HCT116 (cell line): Measurements from ENCODE around the gene CDH4. TPM values are rescaled to one million over a fixed set of nuclear protein-coding genes. Genes with fewer than 3 reads are reported as not detected.

ENCODE experiments used
- ATAC-seq: fragments of 200-7000 bp; cut with Tn5 transposase; 2 replicates; pipeline ENCODE4 v1.9.1; 2020; ENCODE audit warnings: mild to moderate bottlenecking, moderate library complexity
- BruUV-seq: library from RNA; stranded (reverse); fragments of 400-500 nt; replicated peaks from 2 replicates; lab custom pipeline; 2021; lab: Mats Ljungman, UMichigan
- CTCF ChIA-PET: fragments of 300-600 bp; sonication (Branson Sonifier 250); formaldehyde crosslinking; loops from one replicate; lab custom pipeline; 2021; ENCODE audit warnings: antibody characterized with exemption; lab: Charles Lee
- POLR2A ChIA-PET: fragments of 300-600, 350-600 bp; sonication (Branson Sonifier 250); formaldehyde crosslinking; loops from one replicate; lab custom pipeline; 2021; ENCODE audit warnings: antibody characterized with exemption; lab: Charles Lee
- RAD21 ChIA-PET, 2 experiments: fragments of 300-600 bp; sonication (Branson Sonifier 250); formaldehyde crosslinking; loops; one replicate each; lab custom pipeline; 2023; ENCODE audit warnings: low total read pairs in 2 of 2; ENCODE audit not compliant: uncharacterized antibody in 2 of 2, unreplicated experiment in 2 of 2, low non-redundant PET in 1 of 2; lab: Charles Lee
- DNase-seq: peaks from one replicate; pipeline ENCODE4 v3.0.0-alpha.2; 2010; ENCODE audit warnings: low read depth, low spot score
- H2AFZ ChIP-seq: fragments of 200-600 bp; shearing (Covaris generic), sonication (generic); 2 replicates; pipeline ENCODE4 v1.6.1; 2017; ENCODE audit warnings: low read depth, mixed run types, mixed read lengths, antibody characterized with exemption, low read length; ENCODE audit not compliant: poor library complexity, severe bottlenecking
- H3K27ac ChIP-seq: 2 replicates; pipeline ENCODE4 v1.5.1; 2012; ENCODE audit warnings: low read depth, low read length
- H3K27me3 ChIP-seq: fragments of 200-600 bp; sonication (generic); 2 replicates; pipeline ENCODE4 v1.6.1; 2016; ENCODE audit warnings: mixed run types, low read length, mixed read lengths; ENCODE audit not compliant: insufficient read depth
- H3K36me3 ChIP-seq, 2 experiments: fragments of 200-500 bp in 1 of 2; fragments of 200-600 bp in 1 of 2; sonication (Bioruptor generic) in 1 of 2; sonication (generic) in 1 of 2; 2 replicates each; pipeline versions ENCODE4 v1.5.1 to v1.6.1; 2014 to 2016; ENCODE audit warnings: low read length in 2 of 2, inconsistent platforms in 1 of 2, mixed read lengths in 1 of 2, mixed run types in 1 of 2; ENCODE audit not compliant: insufficient read depth in 2 of 2, control insufficient read depth in 1 of 2
- H3K4me1 ChIP-seq, 2 experiments: fragments of 200-600 bp in 1 of 2; sonication (generic) in 1 of 2; 2 replicates each; pipeline versions ENCODE4 v1.5.1 to v1.6.1; 2012 to 2017; ENCODE audit warnings: low read length in 2 of 2, inconsistent platforms in 1 of 2, mild to moderate bottlenecking in 1 of 2, mixed read lengths in 1 of 2, mixed run types in 1 of 2, moderate library complexity in 1 of 2; ENCODE audit not compliant: insufficient read depth in 2 of 2, control insufficient read depth in 1 of 2
- H3K4me2 ChIP-seq: fragments of 200-600 bp; sonication (generic); 2 replicates; pipeline ENCODE4 v1.6.1; 2017; ENCODE audit warnings: mixed run types, low read length, mixed read lengths
- H3K4me3 ChIP-seq, 2 experiments: fragments of 200-600 bp in 1 of 2; sonication (generic) in 1 of 2; replicated peaks in 1 of 2; 2 replicates each; pipeline ENCODE4 v1.5.1; 2011 to 2016; ENCODE audit warnings: low read length in 2 of 2, control low read depth in 1 of 2, low read depth in 1 of 2, mild to moderate bottlenecking in 1 of 2, mixed read lengths in 1 of 2, mixed run types in 1 of 2
- H3K79me2 ChIP-seq: fragments of 200-600 bp; sonication (generic); 2 replicates; pipeline ENCODE4 v1.6.1; 2017; ENCODE audit warnings: mild to moderate bottlenecking, mixed run types, low read length, moderate library complexity, mixed read lengths; ENCODE audit not compliant: insufficient read depth
- H3K9ac ChIP-seq: fragments of 200-600 bp; sonication (generic); 2 replicates; pipeline ENCODE4 v1.6.1; 2016; ENCODE audit warnings: low read length, mixed read lengths
- H3K9me2 ChIP-seq: fragments of 200-600 bp; sonication (generic), shearing (Covaris generic); 2 replicates; pipeline ENCODE4 v1.6.1; 2017; ENCODE audit warnings: mixed run types, mild to moderate bottlenecking, moderate library complexity; ENCODE audit not compliant: insufficient read depth
- H3K9me3 ChIP-seq, 2 experiments: fragments of 200-500 bp in 1 of 2; fragments of 200-600 bp in 1 of 2; sonication (Bioruptor generic) in 1 of 2; sonication (generic) in 1 of 2; 2 replicates each; pipeline ENCODE4 v1.6.1; 2014 to 2017; ENCODE audit warnings: low read length in 2 of 2, mixed read lengths in 2 of 2, inconsistent platforms in 1 of 2, low read depth in 1 of 2, mild to moderate bottlenecking in 1 of 2, mixed run types in 1 of 2, moderate library complexity in 1 of 2; ENCODE audit not compliant: control insufficient read depth in 1 of 2, insufficient read depth in 1 of 2
- H4K20me1 ChIP-seq: fragments of 200-600 bp; sonication (generic), shearing (Covaris generic); 2 replicates; pipeline ENCODE4 v1.6.1; 2017; ENCODE audit warnings: mixed run types, mild to moderate bottlenecking, moderate library complexity; ENCODE audit not compliant: insufficient read depth
- CBX3 ChIP-seq: IDR thresholded peaks from 2 replicates; pipeline ENCODE4 v1.6.1; 2012; ENCODE audit warnings: low read depth
- CEBPB ChIP-seq: IDR thresholded peaks from 2 replicates; pipeline ENCODE4 v1.6.1; 2012; ENCODE audit warnings: low read depth
- EGR1 ChIP-seq: IDR thresholded peaks from 2 replicates; pipeline ENCODE4 v1.6.1; 2012; ENCODE audit warnings: low read depth
- ELF1 ChIP-seq: IDR thresholded peaks from 2 replicates; pipeline ENCODE4 v1.6.1; 2012; ENCODE audit warnings: low read depth, borderline replicate concordance
- EZH2phosphoT487 ChIP-seq: fragments of 200-600 bp; IDR thresholded peaks from 2 replicates; pipeline ENCODE4 v1.6.1; 2018; ENCODE audit warnings: antibody characterized with exemption, borderline replicate concordance
- FOSL1 ChIP-seq: IDR thresholded peaks from 2 replicates; pipeline ENCODE4 v1.6.1; 2012; ENCODE audit warnings: low read depth
- JUND ChIP-seq: IDR thresholded peaks from 2 replicates; pipeline ENCODE4 v1.6.1; 2012
- SIN3A ChIP-seq: IDR thresholded peaks from 2 replicates; pipeline ENCODE4 v1.6.1; 2012; ENCODE audit warnings: low read depth
- TCF7L2 ChIP-seq: IDR thresholded peaks from 2 replicates; pipeline ENCODE4 v1.7.0; 2011; ENCODE audit warnings: borderline replicate concordance, inconsistent platforms; ENCODE audit not compliant: insufficient read depth, insufficient read length; ENCODE audit errors: extremely low read depth
- YY1 ChIP-seq: IDR thresholded peaks from 2 replicates; pipeline ENCODE4 v1.6.1; 2011; ENCODE audit warnings: low read length, low read depth, moderate library complexity, mild to moderate bottlenecking; ENCODE audit not compliant: insufficient replicate concordance; ENCODE audit errors: extremely low read depth
- intact Hi-C: fragments of 100-400 bp; cut with micrococcal nuclease; formaldehyde crosslinking; loops from 2 replicates; pipeline ENCODE4 v1.10.0; 2022
- total RNA-seq: library from RNA; stranded (reverse); gene quantifications from one replicate; pipeline ENCODE4 v1.2.1, GENCODE V29; 2021; ENCODE audit not compliant: unreplicated experiment
- TF ChIP-seq, protein P1 (sequence below): IDR thresholded peaks from 2 replicates; pipeline ENCODE4 v1.6.1; 2012
- TF ChIP-seq, protein P2 (sequence below), 3 experiments: fragments of 200-600 bp in 1 of 3; sonication (generic) in 1 of 3; IDR thresholded peaks in 2 of 3; conservative IDR thresholded peaks in 1 of 3; 2 replicates each; pipeline ENCODE4 v1.5.1; 2012 to 2017; ENCODE audit warnings: low read depth in 2 of 3, low read length in 2 of 3, antibody characterized with exemption in 1 of 3, borderline replicate concordance in 1 of 3, control low read depth in 1 of 3, mild to moderate bottlenecking in 1 of 3, mixed read lengths in 1 of 3, mixed run types in 1 of 3, moderate library complexity in 1 of 3; ENCODE audit not compliant: insufficient read depth in 1 of 3
- TF ChIP-seq, protein P3 (sequence below): IDR thresholded peaks from 2 replicates; pipeline ENCODE4 v1.6.1; 2012

The CDH4 gene
- total RNA-seq, 1 experiment from 2014 or later: not detected

DNA sequence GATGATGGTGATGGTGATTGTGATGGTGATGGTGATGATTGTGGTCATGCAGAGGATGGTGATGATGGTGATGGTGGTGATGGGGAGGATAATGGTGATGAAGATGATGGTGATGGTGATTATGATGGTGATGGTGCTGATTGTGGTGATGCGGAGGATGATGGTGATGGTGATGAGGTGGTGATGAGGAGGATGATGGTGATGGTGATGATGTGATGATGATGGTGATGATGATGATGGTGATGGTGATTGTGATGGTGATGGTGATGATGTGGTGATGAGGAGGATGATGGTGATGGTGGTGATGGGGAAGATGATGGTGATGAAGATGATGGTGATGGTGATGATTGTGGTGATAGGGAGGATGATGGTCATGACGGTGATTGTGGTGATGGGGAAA lies 333.7 kb downstream of the CDH4 start:
- Histone ChIP-seq H3K27me3 (no peaks in the 10 kb centered on the region), H3K9me3 (no peaks in the 10 kb centered on the region), H3K4me3 (no peak overlapping the region), H3K4me2 (no peak overlapping the region), H4K20me1 (no peaks in the 10 kb centered on the region), H3K4me1 (no peaks in the 10 kb centered on the region), H3K9me2 (no peaks in the 10 kb centered on the region), H3K27ac (no peak overlapping the region), H3K9ac (no peak overlapping the region), H3K36me3 (no peaks in the 10 kb centered on the region), H2AFZ (no peak overlapping the region), H3K79me2 (no peaks in the 10 kb centered on the region)
- TF ChIP-seq SIN3A (no peak), EGR1 (no peak), JUND (no peak)
- CTCF ChIA-PET: no interaction called here
- POLR2A ChIA-PET: no interaction called here
- intact Hi-C loops: no loop called here
- RAD21 ChIA-PET: no interaction called here
- BruUV-seq: no TSS peak
- ATAC-seq (no peak), DNase-seq (no peak)

DNA sequence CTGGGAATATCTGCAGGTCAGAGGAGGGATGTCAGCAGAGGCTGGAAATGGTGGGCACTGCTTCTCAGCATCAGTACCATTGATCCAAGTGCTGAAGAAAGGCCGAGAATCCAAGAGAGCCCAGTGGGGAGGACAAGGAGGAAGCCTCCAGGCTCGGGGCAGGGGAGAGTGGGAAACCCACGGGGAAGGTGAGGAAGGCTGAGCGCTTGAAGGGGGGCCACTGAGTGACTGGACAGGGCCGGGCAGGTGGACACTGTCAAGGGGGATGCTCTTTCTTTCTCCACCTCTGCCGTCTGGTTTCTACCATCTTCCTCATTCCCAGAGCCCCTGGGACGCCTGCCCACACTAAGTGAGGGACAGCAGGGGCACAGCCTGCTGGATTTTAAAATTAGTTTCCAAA lies 335.0 kb downstream of the CDH4 start:
- no peaks in the 10 kb centered on the region for H3K79me2 ChIP-seq
- RAD21 ChIA-PET: no interaction called here
- CTCF ChIA-PET: no interaction called here
- no TSS peak for BruUV-seq
- no peak overlapping the region for H3K27ac ChIP-seq
- TF ChIP-seq CBX3: no peak
- no peak for TF ChIP-seq EZH2phosphoT487
- TF ChIP-seq, protein P1, sequence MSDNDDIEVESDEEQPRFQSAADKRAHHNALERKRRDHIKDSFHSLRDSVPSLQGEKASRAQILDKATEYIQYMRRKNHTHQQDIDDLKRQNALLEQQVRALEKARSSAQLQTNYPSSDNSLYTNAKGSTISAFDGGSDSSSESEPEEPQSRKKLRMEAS: no peak
- no peak for TF ChIP-seq TCF7L2
- TF ChIP-seq, protein P2, sequence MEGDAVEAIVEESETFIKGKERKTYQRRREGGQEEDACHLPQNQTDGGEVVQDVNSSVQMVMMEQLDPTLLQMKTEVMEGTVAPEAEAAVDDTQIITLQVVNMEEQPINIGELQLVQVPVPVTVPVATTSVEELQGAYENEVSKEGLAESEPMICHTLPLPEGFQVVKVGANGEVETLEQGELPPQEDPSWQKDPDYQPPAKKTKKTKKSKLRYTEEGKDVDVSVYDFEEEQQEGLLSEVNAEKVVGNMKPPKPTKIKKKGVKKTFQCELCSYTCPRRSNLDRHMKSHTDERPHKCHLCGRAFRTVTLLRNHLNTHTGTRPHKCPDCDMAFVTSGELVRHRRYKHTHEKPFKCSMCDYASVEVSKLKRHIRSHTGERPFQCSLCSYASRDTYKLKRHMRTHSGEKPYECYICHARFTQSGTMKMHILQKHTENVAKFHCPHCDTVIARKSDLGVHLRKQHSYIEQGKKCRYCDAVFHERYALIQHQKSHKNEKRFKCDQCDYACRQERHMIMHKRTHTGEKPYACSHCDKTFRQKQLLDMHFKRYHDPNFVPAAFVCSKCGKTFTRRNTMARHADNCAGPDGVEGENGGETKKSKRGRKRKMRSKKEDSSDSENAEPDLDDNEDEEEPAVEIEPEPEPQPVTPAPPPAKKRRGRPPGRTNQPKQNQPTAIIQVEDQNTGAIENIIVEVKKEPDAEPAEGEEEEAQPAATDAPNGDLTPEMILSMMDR (IDR thresholded peaks at IDR 0.05 in 2 of 3, conservative IDR thresholded peaks at IDR 0.05 in 1 of 3; ENCODE audit: borderline replicate concordance in 1 of 3, insufficient read depth in 1 of 3, low read depth in 2 of 3, low read length in 2 of 3): no peak
- no peak for TF ChIP-seq YY1
- TF ChIP-seq FOSL1: no peak
- TF ChIP-seq ELF1: no peak
- no peak for TF ChIP-seq CEBPB
- TF ChIP-seq, protein P3, sequence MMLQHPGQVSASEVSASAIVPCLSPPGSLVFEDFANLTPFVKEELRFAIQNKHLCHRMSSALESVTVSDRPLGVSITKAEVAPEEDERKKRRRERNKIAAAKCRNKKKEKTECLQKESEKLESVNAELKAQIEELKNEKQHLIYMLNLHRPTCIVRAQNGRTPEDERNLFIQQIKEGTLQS: no peak
- no peak for TF ChIP-seq EGR1
- POLR2A ChIA-PET: no interaction called here
- DNase-seq (no peak), ATAC-seq (no peak)
- H4K20me1 ChIP-seq: no peaks in the 10 kb centered on the region
- no peaks in the 10 kb centered on the region for H3K27me3 ChIP-seq
- no peaks in the 10 kb centered on the region for H3K36me3 ChIP-seq
- H3K4me2 ChIP-seq: no peak overlapping the region
- intact Hi-C loops: no loop called here
- no peaks in the 10 kb centered on the region for H3K9me3 ChIP-seq
- H2AFZ ChIP-seq: no peak overlapping the region
- H3K4me3 ChIP-seq: no peak overlapping the region
- no peak overlapping the region for H3K9ac ChIP-seq
- H3K4me1 ChIP-seq: no peaks in the 10 kb centered on the region
- no peaks in the 10 kb centered on the region for H3K9me2 ChIP-seq
